Peyer's patch (tissue), 4 donors: ENCODE results near the gene FKTN.

Experiments
- CTCF ChIP-seq, 6 experiments: fragments of 450-650 bp in 4 of 6; fragments of 200-600 bp in 2 of 6; sonication (generic) in 1 of 6; IDR thresholded peaks; one replicate each; pipeline ENCODE4 v1.5.1; 2017 to 2019; ENCODE audit warnings: antibody characterized with exemption in 6 of 6, mild to moderate bottlenecking in 3 of 6, moderate library complexity in 1 of 6
- POLR2A ChIP-seq, 2 donors: fragments of 450-650 bp; IDR thresholded peaks; one replicate each; pipeline ENCODE4 v1.5.1; 2017; ENCODE audit warnings: antibody characterized with exemption in 2 of 2, mild to moderate bottlenecking in 2 of 2, moderate library complexity in 2 of 2

GRCh38 chr9:105646879-105647594 is 89.1 kb downstream of the FKTN start:
- TF ChIP-seq POLR2A (IDR thresholded peaks at IDR 0.05) = no peak
- TF ChIP-seq CTCF (IDR thresholded peaks at IDR 0.05) = no peak
